HG02623 (cell line): ENCODE results near the gene MDFI.
"Not testable (repeated sequence)": the region's sequence is repeated elsewhere in the genome, so short reads cannot be mapped to it uniquely, and the experiment has no call there.

ENCODE experiments used
- ATAC-seq: cut with Tn5 transposase; IDR thresholded peaks from one replicate; pipeline ENCODE4 v1.9.1; 2021; ENCODE audit warnings: moderate library complexity; ENCODE audit not compliant: unreplicated experiment

Gene MDFI

DNA sequence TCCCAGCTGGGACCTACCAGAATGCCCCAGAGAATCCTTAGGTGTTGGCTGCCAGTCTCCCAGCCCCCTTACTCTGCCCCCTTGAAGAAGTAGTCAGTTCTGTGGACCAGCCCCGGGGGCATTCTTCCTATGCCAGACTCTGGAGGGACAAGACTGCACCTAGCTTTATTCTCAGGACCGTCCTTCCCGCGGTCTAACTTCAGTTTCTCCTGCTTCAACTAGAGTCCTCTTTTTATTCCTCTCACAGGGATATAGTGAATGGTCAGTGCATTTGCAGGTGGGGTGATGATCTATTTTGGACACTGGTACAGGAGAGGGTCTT lies 35.9 kb upstream of the MDFI start:
- no peak for ATAC-seq

DNA sequence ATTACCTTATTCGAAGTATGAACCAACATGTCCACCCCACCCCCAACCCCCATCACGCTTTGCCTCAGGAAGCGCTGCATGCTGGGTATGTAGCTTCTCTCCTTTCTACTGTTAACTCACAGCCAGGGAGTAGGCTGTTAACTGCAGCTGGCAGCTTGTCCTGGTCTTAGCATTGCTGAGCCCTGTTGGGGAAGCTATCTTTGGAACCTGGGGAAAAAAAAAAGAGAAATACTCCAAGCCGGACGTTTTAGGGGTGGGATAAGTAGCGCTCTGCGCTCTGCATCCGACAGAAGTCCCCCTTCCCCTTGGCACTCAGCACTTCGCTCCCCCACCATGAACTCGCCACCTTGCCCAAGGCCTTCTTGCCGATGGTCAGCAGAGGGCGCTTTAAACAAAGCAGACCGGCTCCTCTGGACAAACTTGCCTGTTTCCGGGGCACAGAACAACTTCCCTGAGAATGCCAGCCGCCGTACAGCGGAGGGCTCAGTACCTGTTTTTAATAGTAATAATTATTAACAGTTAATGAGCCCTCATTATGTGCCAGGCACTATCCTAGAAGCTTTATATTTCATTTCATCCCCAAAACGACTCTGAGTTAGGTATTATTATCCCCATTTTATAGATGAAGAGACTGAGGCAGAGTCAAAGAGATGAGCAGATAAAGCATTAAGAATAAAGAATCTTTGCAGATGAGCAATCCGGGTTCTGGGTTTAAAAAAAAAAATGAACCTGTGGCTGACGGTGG lies 35.2 kb upstream of the MDFI start:
- no peak for ATAC-seq

DNA sequence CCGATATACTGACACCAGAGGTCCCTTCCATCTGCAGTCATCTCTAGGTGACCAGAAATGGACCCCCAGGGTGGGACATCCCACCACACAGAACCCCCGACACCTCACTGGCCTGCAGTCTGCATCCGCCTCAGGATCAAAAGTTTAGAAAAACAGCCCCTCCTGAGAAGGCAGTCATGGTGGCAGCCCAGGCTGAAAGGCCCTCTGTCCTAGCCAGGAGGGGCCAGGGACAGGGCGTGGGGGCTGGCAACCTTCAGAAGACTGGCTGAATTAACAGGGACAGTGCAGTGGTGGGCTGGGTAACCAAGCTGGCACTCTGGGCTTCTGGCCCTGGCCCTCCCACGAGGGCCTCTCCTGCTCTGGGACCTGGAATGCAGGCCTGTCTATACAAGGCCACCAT lies 34.3 kb upstream of the MDFI start:
- ATAC-seq: no peak

DNA sequence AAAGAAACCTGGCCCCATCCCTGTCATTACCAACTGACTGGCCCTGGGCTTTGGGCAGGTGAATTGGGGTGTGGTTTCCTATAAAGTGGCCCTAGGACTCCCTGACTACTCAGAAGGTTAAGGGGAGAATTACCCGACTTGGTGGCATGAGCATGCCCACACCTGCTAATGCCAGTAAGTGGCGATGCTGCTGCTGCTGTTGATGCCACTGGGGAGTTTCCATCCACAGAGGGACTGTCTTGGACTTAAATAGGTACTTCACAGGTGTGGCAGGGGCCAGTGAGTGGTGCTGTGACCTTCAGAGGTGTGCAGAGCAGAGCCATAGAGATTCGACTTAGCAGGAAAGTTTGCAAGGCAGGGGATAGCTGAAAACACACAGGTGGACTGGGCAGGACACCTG lies 32.6 kb upstream of the MDFI start:
- ATAC-seq: no peak

DNA sequence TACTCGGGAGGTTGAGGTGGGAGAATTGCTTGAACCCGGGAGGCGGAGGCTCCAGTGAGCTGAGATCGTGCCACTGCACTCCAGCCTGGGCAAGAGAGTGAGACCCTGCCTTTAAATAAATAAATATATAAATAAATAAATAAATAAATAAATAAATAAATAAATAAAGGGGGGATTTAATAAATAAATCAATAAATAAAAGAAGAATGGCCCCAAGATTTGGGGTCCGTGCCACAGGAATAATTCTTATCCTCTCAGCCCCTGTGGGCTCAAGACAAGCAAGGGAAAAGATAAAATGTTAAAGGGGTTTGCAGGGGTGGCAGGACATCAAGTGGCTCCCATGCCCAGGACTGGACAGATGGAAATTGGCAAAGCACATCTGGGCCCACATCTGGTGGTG lies 31.2 kb upstream of the MDFI start:
- no peak for ATAC-seq

DNA sequence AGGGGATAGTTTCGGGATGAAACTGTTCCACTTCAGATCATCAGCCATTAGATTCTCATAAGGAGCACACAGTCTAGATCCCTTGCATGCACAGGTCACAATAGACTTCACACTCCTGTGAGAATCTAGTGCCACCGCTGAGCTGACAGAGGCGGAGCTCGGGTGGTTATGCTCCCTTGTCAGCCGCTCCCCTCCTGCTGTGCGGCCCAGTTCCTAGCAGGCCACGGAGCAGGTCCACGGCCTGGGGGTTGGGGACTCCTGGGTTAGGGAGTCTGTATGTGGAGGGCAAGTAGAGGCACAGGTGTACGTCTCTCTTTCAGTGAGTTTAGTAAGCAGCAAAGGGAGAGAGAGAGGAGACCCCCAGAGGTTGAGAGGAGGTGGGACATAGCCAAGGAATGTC lies 30.5 kb upstream of the MDFI start:
- ATAC-seq: no peak

DNA sequence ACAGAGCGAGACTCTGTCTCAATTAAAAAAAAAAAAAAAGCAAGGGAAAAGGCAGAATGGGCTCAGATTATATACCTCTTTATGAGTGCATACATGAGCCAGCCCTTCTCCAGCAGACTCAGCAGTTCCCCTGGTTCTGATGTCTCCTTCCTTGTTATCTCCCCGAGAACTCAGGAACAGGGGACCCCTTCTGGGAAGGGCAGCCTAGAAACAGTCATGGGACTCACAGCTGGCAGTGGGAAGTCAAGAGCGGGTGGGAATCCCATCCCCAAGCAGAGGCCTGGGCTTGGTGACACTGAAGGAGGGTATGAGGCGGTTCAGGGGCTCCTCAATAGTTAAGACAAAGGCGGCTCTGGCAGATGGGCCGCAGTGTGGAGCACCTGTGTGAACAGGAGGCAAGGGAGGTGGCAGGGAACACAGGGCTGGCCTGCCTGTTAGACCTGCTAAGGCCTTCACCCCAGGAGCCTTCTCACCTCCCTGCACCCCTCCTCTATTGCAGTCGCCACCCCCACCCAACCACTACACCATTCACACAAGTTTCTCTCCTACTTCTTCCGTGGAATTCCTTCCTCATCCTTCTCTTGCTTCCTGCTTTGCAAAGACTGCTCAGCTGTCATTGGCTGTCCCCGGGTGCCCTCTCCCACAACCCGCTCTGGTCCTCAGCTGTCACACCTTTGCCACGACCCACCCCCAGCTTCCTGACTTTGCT lies 29.7 kb upstream of the MDFI start:
- ATAC-seq: no peak

DNA sequence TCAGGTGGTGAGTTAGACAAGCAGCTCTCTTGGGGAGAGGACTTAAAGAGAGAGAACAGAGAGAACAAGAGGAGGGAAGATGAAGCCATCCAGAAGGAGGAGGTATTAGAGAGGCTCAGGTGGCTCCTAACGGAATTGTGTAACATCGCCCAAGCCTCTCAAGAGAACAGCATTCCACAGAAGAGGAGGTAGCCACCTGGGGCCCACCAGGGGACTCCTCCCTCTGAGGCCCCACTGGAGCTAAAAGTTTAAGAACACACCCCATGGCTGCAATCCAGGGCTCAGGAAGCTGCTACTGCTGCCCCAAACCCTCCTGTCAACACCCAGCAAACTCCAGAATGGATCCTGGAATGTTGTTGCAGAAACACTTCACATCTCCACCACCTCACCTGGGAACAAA lies 23.6 kb upstream of the MDFI start:
- ATAC-seq: no peak

DNA sequence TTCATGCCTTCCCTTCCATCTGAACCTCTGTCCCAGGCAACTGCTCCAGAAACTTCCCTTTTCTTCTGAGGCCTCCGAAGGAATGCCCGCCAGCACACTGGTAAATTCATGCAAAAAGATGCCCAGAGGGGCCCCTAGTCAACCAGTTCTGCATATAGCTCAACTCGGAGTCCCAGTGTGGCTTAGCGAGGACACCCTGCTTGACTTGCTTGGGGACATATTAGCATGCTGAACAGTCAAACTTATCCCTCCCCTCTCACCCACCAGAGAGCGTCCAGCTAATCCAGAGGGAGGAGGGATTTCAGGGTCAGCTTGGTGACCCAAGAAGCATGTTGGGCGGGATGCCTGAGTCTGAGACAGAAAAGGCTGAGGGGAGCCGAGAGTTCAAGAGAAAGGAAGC lies 23.0 kb upstream of the MDFI start:
- ATAC-seq: no peak

DNA sequence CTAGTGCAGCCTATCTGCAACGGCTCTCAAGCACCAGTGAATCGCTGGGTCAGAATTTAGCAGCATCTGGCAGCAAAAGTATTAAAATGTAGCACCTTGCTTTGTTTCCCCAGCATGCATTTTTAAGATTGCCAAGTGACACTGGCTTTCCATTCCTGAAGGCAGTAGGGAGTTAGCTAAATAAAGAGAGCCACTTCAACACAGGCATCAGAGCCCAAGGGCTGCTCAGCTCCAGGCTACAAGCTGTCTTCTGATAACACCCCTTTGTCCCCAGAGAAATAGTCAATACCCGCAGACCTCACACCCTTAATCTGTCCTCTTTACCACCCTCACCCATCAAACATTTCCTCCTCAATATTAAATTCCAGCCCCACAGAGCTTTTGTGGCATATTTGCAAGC lies 19.7 kb upstream of the MDFI start:
- no peak for ATAC-seq

DNA sequence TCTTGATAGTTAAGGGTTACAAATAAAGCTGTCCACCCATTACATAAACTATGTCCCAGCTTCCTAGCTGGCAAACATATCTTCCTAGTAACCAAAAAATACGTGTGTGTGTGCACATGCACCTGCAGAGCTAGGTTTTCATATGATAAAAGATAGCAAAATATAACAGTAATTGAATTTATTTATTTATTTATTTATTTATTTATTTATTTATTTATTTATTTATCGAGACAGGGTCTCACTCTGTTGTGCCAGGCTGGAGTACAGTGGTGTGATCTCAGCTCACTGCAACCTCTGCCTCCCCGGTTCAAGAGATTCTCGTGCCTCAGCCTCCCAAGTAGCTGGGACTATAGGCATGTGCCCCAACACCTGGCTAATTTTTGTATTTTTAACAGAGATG lies 19.1 kb upstream of the MDFI start:
- not testable (repeated sequence) for ATAC-seq

DNA sequence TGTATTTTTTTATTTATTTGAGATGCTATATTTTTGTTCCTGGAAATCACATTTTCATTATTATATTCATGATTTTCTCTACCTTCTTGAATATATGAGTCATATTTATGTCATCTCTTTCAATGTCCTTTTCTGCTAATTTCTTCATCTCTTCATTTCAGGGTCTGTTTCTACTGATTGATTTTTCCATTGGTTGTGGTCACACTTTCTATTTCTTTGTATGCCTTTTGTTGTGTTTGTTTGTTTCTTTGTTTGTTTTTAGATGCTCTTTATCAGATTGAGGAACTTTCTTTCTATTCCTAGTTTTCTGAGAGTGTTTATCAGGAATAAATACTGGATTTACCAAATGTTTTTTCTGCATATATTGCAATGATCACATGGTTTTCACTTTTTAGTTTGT lies 16.9 kb upstream of the MDFI start:
- ATAC-seq: no peak

DNA sequence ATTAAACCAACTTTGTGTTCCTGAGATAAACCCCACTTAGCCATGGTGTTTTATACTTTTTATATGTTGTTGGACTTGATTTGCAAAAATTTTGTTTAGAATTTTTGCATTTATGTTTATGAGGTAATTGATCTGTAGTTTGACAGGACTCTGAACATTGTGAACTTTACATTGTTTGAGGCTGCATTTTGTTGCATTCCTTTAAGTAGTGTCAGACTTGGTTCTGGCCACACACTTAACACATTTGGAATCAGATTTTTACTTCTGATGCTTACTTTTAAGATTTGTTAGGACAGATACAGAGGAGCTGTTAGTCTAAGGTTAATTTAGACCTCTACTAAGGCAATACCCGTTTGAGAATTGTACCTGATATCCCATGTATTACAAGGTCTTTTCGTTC lies 16.5 kb upstream of the MDFI start:
- ATAC-seq: no peak

DNA sequence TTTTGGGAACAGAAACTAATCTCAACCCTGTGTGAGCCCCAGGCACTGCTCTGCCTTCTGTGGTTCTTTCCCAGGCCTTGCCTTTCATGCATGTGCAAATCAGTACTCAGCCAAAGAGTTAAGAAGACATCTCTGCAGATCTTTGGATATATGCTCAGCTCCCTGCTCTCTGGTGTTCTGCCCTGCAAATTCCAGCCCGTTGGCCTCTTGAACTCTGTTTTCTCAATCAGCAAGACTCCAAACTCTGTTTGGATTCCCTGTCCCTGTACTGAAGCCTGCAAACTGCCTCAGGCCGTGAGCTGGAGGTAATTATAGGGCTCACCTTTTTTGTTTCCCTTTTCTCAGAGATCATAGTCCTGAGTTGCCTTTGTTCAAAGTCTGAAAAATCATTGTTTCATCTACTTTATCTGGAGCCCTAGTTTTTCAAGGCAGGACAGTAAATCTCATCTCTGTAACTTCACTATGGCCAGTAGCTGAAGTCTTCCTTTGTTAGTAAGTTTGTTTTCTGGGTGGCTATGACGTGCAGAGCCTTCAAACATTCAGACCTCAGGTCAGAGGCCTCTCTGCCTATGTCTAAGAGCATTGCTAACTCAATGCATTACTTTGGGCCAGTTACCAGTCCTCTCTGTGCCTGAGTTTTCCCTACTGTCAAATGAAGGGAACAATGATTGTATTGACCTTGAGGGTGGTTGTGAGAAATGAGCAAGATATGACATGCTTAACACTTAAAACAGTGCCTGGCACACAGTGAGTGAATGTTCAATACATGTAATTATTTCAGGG lies 15.9 kb upstream of the MDFI start:
- no peak for ATAC-seq

DNA sequence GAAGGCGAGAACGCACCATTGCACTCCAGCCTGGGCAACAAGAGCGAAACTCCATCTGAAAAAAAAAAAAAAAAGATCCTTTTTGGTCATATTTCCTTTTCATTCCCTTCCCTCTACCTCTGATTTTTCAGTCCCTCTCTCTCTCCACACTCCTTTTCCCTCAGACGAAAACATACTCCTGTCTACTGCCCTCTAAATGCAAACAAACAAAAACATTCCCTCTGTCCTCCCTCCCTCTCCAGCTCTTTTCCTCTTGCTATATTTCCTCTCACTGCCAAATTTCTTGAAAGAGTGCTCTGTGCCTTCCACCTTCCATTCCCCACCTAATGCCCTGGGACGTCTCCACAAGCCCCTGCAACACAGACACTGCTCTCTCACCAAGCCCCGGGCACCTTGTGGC lies 14.9 kb upstream of the MDFI start:
- no peak for ATAC-seq

DNA sequence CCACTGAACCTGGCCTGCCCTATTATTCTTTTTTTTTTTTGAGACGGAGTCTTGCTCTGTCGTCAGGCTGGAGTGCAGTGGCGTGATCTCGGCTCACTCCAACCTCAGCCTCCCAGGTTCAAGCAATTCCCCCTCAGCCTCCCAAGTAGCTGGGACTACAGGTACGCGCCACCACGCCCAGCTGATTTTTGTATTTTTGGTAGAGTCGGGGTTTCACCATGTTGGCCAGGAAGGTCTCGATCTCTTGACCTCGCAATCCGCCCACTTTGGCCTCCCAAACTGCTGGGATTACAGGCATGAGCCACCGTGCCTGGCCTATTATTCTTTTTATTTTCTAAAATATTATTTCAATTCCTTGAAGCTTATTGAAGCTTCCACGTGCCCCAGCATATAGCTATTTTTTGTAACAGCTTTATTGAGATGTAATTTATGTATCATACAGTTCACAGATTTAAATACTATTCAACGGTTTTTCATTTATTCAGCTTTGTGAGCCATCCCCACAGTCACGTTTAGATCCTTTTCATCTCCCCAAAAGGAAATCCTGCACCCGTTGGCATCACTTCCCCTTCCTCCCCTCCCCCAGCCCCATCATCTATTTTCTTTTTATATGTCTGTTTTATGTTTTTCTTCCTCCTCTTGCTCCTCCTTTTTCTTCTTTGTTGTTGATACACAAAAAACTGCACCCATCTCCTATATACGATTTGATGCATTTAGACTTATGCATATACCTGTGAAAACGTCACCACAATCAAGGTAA lies 13.5 kb upstream of the MDFI start:
- no peak for ATAC-seq

DNA sequence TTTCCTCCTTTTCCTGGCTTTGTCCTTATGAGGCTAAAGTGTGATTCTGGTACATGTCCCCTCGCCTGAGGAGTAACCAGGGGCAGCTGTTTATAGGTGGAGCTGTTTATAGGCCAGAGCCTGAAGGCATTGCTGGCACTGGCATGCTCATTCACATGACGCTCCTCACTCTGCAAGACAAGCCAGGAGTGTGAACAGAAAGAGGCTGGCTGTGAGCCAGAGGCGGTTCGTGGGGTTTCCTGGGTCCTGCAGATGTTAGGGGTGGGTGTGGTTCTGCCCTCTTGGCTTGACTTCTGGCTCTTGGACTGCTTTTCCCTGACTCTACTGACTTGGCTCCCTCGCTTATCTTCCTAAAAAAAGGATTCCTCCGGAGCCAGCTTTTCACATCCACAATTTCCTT lies 12.8 kb upstream of the MDFI start:
- ATAC-seq: no peak

DNA sequence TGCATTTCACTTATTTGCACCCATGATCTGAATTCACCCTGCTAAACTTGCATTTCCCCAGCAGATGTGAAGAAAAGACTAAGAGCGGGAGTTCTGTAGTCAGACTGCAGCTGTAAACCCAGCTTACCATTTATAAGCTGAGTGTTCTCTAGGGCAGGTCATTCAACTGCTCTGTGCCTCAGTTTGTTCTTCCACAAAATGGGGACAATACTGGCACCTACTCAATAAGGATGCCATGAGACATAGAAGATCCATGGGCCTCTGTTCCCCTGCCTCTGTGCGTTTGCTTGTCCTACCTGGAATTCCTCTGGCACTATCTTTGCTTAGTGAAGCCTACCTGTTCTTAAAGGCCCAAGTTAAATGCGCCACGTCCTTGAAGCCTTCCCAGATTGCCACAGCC lies 12.2 kb upstream of the MDFI start:
- ATAC-seq: no peak

DNA sequence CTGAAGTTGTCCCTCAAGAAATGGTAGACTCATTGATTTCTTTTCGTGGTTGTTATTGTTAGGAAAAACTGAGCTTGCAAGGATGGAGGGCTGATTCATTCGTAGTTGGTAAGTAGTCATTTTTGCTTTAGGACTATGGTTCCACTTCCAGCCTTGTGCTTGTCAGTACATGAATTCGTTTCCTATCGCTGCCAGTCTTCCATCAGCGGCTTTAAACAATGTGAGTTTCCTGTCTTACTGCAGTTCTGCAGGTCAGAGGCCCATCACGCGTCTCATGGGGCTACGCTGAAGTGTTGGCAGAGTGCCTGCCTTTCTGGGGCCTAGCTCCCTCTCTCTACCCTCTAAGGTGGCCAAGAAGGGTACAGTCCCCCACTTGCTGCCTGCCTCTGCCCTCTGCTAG lies 11.4 kb upstream of the MDFI start:
- ATAC-seq: no peak

DNA sequence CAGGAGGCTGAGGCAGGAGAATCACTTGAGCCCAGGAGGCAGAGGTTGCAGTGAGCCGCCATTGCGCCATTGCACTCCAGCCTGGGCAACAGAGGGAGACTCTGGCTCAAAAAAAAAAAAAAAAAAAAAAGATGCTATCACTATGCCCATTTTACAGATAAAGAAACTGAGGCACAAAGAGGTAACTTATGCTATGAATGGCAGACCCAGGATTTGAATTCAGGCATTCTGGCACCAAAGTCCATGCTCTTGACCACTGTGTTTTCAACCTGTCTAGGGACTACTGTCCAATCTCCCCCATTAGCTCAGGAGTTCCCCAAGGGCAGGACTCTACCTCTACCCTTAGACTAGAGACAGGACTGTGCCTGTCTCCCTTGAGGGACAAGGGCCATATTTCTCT lies 9.1 kb upstream of the MDFI start:
- no peak for ATAC-seq

DNA sequence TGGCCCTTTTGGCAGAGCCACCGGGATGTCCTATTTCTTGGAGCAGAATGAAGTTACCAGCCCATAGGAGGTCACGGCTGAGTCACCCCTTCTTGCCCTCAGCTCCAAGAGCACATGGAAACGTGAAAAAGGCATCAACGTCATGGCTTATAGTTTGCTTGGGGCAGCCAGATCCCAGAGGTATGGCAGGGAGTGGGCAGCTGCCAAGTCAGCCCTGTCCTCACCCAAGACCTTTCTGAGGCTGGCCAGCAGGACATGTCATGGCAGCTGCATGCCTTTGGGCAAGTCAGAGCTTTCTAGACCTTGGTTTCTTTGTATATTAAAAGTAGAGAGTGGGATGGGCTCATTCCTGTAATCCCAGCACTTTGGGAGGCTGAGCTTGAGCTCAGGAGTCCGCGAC lies 8.2 kb upstream of the MDFI start:
- ATAC-seq: no peak

DNA sequence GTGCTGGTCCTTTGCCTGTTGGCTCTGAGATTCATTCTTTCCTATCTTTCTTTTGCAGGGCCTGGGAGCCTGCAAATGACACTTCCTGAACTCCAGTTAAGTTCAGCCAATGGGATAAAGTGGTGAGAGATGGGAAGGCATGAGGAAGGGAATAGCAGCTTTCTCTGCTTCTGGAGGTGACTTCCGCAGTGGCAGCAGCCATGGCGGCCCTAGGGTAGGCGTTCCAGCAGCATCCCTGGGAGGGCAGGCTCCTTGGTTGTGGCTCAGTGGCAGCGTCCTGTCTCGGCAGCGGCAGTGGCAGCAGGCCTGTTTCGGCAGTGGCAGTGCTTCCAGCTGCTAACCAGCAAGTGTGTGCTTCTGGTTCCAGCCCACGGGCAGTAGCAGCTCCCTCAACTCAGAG lies 7.3 kb upstream of the MDFI start:
- no peak for ATAC-seq
